Skeletal muscle cell (primary cell): ENCODE results near the gene MRPL11.

Experiments used
- DNase-seq: peaks from one replicate; pipeline ENCODE4 v3.0.0-alpha.2; 2010; ENCODE audit warnings: low read depth
- H3K4me3 ChIP-seq: 2 replicates; pipeline ENCODE4 v1.5.1; 2011; ENCODE audit warnings: low read depth, mild to moderate bottlenecking, control low read depth, low read length, moderate library complexity

MRPL11 gene

DNA sequence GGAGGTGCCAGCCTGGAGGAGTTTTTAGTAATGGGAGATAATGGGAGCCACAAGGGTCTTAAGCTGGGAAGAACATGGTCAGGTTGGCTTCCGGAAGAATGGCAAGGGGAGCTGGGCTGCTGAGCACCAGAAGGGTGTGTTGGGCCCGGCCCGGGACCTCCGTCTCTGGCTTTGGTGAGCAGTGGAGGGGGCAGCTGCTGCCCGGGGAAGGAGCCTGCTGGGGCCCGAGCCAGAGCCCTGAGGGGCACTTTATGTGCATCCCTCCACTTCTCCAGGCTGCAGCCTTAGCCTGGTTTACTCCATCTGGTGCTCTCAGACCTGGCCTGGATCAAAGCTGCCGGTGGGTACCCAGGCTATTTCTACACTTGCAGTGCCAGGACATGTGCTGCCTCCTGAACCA lies 26.5 kb downstream of the MRPL11 start:
- DNase-seq = no peak
- H3K4me3 ChIP-seq = no peak overlapping the region

DNA sequence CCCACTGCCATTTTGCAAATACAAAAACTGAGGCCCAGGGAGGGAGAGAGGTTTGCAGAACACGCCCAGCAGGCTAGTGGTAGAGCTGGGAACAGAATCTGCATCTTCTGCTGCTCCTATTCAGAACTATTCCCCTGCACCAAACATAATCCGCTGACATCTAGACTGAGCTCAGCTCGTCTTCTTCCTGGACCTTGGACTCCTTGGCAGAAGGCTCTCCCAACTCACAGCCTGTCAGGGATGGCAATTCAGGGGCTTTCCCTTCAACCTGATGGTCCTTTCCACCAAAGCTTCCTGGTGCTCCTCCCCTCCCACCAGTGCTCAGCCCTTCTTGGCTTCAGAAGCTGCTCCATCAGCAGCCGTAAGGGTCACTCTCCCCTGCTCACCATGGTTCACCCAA lies 27.3 kb downstream of the MRPL11 start:
- DNase-seq = no peak
- H3K4me3 ChIP-seq = no peak overlapping the region

DNA sequence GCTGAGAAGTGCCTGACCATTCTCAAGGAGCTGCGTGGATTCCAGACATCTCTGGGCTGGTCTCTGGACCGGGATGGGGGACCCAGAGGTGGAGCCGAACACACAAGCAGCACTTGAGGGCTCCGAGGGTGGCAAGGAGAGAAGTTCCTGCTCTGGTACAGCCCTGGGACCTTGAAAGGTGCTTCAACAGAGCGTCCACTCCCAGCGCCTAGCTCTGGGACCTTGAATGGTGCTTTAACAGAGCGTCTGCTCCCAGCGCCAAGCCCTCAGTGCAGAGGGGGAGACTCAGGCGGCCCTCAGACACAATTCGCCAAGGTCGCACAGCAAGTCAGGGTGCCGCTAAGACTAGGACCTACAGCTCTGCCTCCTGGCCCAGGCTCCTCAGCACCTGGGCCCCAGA lies 28.5 kb downstream of the MRPL11 start:
- no peak for DNase-seq
- no peak overlapping the region for H3K4me3 ChIP-seq

DNA sequence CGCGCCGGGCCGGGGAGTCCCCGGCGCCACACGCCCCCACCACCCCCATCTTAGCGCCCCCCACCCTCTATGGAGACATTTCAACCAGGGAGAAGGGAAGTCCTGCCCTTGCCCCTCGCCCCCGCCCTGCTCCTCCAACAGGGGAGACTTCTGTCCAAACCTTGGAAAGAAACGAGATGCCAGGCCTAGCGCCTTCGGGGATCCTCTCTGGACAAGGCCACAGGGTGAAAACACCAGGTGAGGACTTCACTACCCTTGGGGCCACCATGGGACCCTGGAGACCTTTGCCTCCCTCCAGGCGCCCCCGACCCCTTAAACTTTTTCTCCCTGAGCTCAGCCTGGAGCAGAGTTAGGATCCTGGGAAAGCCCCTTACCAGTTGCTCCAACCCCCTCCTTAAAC lies 29.4 kb downstream of the MRPL11 start:
- no peak for DNase-seq
- H3K4me3 ChIP-seq = peak overlapping the region; percentile 53

DNA sequence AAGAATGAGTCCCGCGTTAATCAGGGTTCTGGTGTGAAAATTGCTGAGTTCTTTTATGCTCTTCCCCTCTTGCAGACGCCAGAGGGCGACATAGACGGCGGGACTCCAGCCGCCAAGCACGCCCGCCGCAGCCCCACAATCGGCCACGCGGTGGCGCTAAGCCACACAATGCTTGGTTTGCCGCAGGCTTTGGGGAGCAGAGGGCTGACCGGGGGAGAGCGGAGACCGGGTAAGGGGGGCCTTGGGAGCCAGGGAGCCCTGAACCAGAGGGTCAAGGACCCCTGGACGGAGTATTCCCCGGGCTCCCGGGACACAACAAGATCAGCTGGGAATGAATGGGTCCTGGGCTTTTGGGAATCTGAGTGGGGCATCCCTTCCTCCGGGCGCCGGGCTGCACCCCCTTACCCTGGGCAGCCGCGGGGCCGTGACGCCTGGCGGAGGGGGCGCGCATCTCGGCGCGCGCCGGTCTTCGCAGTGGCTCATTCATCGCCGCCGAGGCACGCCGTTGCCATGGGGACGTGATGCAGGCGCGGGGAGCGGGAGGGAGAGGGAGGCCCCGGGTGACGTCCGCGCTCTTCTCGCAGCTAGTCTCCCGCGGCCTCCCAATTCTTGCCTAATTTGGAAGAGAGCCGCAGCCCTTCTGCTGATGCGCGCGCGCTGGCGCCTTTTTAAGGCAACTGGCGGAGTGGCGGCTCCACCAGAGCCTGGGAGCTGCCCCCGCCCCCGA lies 30.0 kb downstream of the MRPL11 start:
- H3K4me3 ChIP-seq = peak overlapping the region; percentile 53
- DNase-seq = peak; percentile 71

DNA sequence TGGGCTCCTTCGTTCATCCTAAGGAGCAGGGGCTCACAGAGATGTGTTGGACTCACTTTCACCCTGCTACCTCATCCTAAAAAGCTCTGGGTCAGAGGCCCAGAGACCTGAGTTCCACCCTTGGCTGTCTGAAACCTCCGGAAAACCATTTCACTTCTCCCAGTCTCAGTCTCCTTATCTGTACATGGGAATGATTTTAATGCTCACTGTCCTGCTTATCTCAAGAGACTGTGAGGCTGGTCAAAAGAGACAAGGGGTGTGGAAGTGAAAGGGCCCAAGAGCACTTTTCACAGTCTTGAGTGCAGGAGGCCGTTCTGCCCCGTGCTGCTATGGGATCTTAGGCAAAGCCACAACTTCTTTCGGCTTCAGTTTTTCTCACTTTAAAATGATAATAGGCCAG lies 31.0 kb downstream of the MRPL11 start:
- no peak overlapping the region for H3K4me3 ChIP-seq
- DNase-seq = no peak

DNA sequence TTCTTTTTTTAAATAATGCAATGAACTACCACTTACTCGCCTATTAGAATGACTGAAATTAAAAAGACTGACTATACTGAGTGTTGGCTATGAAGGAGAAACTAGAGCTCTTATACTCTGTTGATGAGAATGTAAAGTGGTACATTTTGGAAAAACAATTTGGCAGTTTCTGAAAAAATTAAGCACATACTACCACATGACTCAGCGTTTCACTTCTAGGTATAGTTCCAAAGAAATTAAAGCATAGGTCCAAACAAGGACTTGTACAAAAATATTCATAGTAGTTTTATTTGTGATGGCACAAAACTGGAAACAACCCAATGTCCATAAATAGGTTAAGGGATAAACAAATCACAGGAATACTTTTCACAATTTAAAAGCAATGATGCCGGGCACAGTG lies 44.7 kb downstream of the MRPL11 start:
- H3K4me3 ChIP-seq = no peak overlapping the region
- no peak for DNase-seq

DNA sequence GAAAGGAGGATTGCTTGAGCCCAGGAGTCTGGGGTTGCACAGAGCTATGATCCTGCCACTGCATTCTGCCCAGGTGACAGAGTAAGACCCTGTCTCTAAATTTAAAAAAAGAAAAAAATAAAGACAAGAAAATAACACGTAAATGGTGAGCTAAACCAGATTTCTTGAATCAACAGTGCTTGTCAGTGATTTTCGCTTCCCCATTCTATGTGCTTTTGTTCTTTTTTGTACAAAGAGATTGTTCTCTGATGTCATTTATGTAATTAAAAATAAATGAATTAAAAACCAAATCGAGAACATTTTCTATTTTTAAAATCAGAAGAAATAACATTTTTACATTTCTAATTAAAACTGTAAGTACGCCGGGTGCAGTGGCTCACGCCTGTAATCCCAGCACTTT lies 47.3 kb downstream of the MRPL11 start:
- no peak for DNase-seq
- H3K4me3 ChIP-seq = no peak overlapping the region

DNA sequence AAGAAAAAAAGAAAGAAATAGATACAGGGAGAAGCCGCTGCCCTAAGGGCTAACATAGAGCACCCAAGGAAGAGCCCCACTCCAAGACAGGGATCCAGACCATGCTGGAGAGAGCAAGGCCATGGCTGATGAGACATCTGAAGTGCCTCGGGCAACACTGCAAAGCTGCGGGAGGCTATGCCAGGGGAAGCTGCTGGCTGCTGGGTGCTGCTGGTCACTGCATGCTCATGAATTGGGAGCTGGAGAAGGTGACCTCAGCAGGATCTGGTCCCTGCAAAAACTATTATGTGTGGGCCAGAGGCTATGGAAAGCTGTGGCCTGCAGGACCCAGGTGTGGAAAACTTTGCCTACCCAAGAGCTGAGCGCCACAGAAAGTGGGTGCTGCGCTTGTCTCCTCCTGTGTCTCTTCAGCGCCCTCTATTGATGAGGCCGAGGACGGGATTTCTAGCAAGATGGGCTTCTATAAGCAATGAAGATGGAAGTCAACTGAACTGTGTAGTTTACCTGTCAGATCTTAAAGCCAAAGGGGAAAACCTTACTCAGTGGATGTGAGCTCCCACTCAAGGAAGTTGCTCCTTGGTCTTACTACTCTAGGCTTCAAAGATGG lies 49.8 kb downstream of the MRPL11 start:
- no peak overlapping the region for H3K4me3 ChIP-seq
- DNase-seq = peak; percentile 26

DNA sequence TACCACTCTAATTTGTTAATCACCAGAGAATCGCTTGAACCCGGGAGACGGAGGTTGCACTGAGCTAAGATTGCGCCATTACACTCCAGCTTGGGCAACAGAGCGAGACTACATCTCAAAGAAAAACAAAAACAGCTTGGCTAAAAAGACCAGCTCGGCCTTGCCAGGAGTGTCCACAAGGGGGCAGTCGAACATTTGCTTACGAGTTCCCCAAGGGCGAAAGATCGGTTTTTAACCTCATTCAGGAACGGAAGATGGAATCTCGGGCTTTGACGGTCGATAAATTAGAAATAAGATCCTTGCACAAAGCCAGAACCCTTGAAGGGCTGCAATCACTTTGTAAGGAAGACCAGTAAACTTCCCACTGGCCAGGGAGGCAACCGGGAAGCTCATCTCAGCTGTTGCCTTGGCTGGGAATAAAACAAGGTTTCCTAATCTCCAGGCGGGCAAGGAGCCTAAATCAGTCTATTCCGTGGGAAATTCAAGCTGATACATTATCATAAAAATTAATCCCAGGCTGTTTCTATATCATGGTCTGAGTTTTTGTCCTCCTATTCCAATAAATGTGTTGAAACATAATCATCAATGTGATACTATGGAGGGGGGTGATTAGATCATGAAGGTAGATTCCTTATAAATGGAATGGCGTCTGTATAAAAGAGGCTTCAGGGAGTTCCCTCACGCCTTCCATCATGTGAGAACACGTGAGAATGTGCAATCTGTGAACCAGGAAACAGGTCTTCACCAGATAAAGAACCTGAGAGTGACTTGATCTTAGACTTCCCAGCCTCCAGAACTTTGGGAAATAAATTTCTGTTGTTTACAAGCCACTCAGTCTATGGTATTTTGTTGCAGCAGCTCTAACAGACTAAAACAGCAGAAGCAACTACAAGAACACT lies 52.2 kb downstream of the MRPL11 start:
- peak overlapping the region; percentile 16 for H3K4me3 ChIP-seq

More for the DNA sequence above, 52.2 kb downstream of the MRPL11 start:
- peak; percentile 41 for DNase-seq
